Neural cell (in vitro differentiated cells): Measurements from ENCODE around the gene LRRC34. TPM values are rescaled to one million over a fixed set of nuclear protein-coding genes. Genes with fewer than 3 reads are reported as not detected.
A peak's percentile ranks its signal among the peaks of the same experiment; 100 is the strongest.

Source experiments
- H2AFZ ChIP-seq: fragments of 200-600, 300-800 bp; sonication (generic), shearing (Covaris generic); 2 replicates; pipeline ENCODE4 v1.6.0; 2014; ENCODE audit warnings: low read depth, mild to moderate bottlenecking, antibody characterized with exemption, low read length, moderate library complexity
- H3F3A ChIP-seq: fragments of 200-600 bp; shearing (Covaris generic); 2 replicates; pipeline ENCODE4 v1.6.1; 2016; ENCODE audit warnings: mild to moderate bottlenecking, moderate library complexity, mixed read lengths, antibody characterized with exemption, low read length; ENCODE audit not compliant: insufficient read depth, poor library complexity, severe bottlenecking
- H3K27ac ChIP-seq: fragments of 200-600, 300-800 bp; sonication (generic), shearing (Covaris generic); 2 replicates; pipeline ENCODE4 v1.5.1; 2014; ENCODE audit warnings: mild to moderate bottlenecking, low read length, moderate library complexity
- H3K27me3 ChIP-seq: fragments of 300-800, 200-600 bp; sonication (generic), shearing (Covaris generic); 2 replicates; pipeline ENCODE4 v1.6.0; 2014; ENCODE audit warnings: mild to moderate bottlenecking, low read depth, low read length, moderate library complexity; ENCODE audit not compliant: insufficient read depth
- H3K36me3 ChIP-seq: fragments of 300-800, 200-600 bp; sonication (generic), shearing (Covaris generic); 2 replicates; pipeline ENCODE4 v1.5.1; 2014; ENCODE audit warnings: mild to moderate bottlenecking, antibody characterized with exemption, low read length, moderate library complexity; ENCODE audit not compliant: insufficient read depth
- H3K4me2 ChIP-seq: fragments of 300-800, 200-600 bp; sonication (generic), shearing (Covaris generic); 2 replicates; pipeline ENCODE4 v1.6.0; 2014; ENCODE audit warnings: mild to moderate bottlenecking, low read length
- H3K4me3 ChIP-seq: fragments of 300-800, 200-600 bp; sonication (generic), shearing (Covaris generic); 2 replicates; pipeline ENCODE4 v1.5.1; 2014; ENCODE audit warnings: mild to moderate bottlenecking, low read length, moderate library complexity
- H3K79me2 ChIP-seq: fragments of 200-600 bp; shearing (Covaris generic); replicated peaks from 2 replicates; pipeline ENCODE4 v1.6.0; 2014; ENCODE audit warnings: mild to moderate bottlenecking, low read length, moderate library complexity; ENCODE audit not compliant: insufficient read depth
- H3K9ac ChIP-seq: fragments of 300-800, 200-600 bp; sonication (generic), shearing (Covaris generic); 2 replicates; pipeline ENCODE4 v1.6.1; 2016; ENCODE audit warnings: mild to moderate bottlenecking, low read length, mixed read lengths
- H3K9me2 ChIP-seq: fragments of 200-600 bp; shearing (Covaris generic); 2 replicates; pipeline ENCODE4 v1.6.1; 2016; ENCODE audit warnings: mild to moderate bottlenecking, low read length, mixed read lengths; ENCODE audit not compliant: insufficient read depth
- H3K9me3 ChIP-seq: fragments of 200-600, 300-800 bp; sonication (generic), shearing (Covaris generic); 2 replicates; pipeline ENCODE4 v1.6.1; 2016; ENCODE audit warnings: mild to moderate bottlenecking, mixed run types, low read length, moderate library complexity, mixed read lengths
- H4K20me1 ChIP-seq: fragments of 200-600 bp; shearing (Covaris generic); 2 replicates; pipeline ENCODE4 v1.6.1; 2016; ENCODE audit warnings: mild to moderate bottlenecking, mixed run types; ENCODE audit not compliant: insufficient read depth
- EP300 ChIP-seq: fragments of 450-650 bp; conservative IDR thresholded peaks from 2 replicates; pipeline ENCODE4 v1.6.1; 2014; ENCODE audit warnings: antibody characterized with exemption, mild to moderate bottlenecking, moderate library complexity; ENCODE audit not compliant: poor library complexity, severe bottlenecking
- EZH2 ChIP-seq: fragments of 200-600, 300-800 bp; shearing (Covaris generic), sonication (generic); IDR thresholded peaks from 2 replicates; pipeline ENCODE4 v1.6.1; 2014; ENCODE audit warnings: antibody characterized with exemption, low read length, borderline replicate concordance, mild to moderate bottlenecking; ENCODE audit not compliant: insufficient read depth, poor library complexity, severe bottlenecking
- MXI1 ChIP-seq: fragments of 450-650 bp; conservative IDR thresholded peaks from 2 replicates; pipeline ENCODE4 v1.6.1; 2014; ENCODE audit warnings: antibody characterized with exemption, mild to moderate bottlenecking; ENCODE audit not compliant: poor library complexity, severe bottlenecking
- POLR2AphosphoS5 ChIP-seq: IDR thresholded peaks from 2 replicates; pipeline ENCODE4 v1.6.1; 2012
- RAD21 ChIP-seq: fragments of 450-650 bp; conservative IDR thresholded peaks from 2 replicates; pipeline ENCODE4 v1.6.1; 2014; ENCODE audit warnings: antibody characterized with exemption, mild to moderate bottlenecking, moderate library complexity
- SMC3 ChIP-seq: fragments of 450-650 bp; conservative IDR thresholded peaks from 2 replicates; pipeline ENCODE4 v1.6.1; 2014; ENCODE audit warnings: antibody characterized with exemption, mild to moderate bottlenecking, moderate library complexity; ENCODE audit not compliant: poor library complexity
- TAF1 ChIP-seq: IDR thresholded peaks from 2 replicates; pipeline ENCODE4 v1.6.1; 2012; ENCODE audit warnings: low read depth
- polyA plus RNA-seq: library from polyadenylated mRNA; depleted of rRNA; stranded (reverse); fragments of >200 nt; gene quantifications from 2 replicates; pipeline ENCODE4 v1.2.3, GENCODE V29; 2014
- TF ChIP-seq, protein P1 (sequence below): fragments of 450-650 bp; IDR thresholded peaks from 2 replicates; pipeline ENCODE4 v1.5.1; 2014; ENCODE audit warnings: antibody characterized with exemption, mild to moderate bottlenecking, moderate library complexity; ENCODE audit not compliant: poor library complexity, severe bottlenecking
- TF ChIP-seq, protein P2 (sequence below): IDR thresholded peaks from 2 replicates; pipeline ENCODE4 v1.6.1; 2012; ENCODE audit warnings: borderline replicate concordance

LRRC34 gene
- polyA plus RNA-seq, 1 donor from 2014 or later, result 1.1 TPM

DNA sequence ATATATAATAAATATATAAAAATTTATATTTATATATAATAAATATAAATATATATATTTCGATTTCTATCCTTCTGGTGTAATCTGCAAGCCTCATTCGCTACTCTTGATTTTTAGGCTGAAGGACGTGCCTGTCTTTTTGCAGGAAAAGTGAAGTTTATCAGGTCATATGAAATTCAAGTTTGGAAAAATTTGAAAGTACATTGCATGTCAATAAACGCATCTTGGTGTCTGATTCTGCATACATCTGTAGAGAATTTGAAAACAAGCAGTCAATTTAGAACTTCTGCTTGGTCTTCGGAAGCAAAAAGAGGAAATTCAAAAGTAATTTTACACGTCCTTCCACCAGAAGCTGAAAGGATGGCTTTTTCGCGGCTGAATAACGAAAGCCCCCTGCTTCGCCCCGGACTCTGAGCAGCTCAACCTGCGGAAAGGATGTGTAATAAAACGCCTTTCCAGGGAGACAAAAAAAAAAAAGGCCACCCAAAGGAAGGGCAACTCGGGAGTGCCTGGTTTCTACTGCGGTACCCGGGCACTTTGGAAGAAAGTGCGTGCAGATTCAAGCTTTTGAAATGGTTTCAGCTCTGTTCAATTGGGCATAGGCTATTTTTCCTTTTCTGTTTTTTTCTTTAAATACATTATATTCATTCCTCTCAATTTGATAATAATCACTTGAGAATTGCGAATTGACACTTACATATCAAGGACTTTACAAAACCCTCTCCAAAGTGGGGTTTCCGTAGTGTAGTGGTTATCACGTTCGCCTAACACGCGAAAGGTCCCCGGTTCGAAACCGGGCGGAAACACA, 41.0 kb downstream of the LRRC34 start:
- H3K4me2 ChIP-seq, result peak overlapping the region; percentile 68
- peak overlapping the region; percentile 99 for H3K27ac ChIP-seq
- TF ChIP-seq MXI1 (no peak), SMC3 (peak; percentile 36)
- H3K9me2 ChIP-seq, result no peaks in the 10 kb centered on the region
- no peaks in the 10 kb centered on the region for H3F3A ChIP-seq
- H3K9me3 ChIP-seq, result no peaks in the 10 kb centered on the region
- peaks cover 5% of the 10 kb centered on the region for H3K27me3 ChIP-seq
- peak overlapping the region; percentile 82 for H2AFZ ChIP-seq
- H3K4me3 ChIP-seq, result peak overlapping the region; percentile 93
- H3K79me2 ChIP-seq, result peaks cover 22% of the 10 kb centered on the region
- H4K20me1 ChIP-seq, result no peaks in the 10 kb centered on the region
- H3K36me3 ChIP-seq, result no peaks in the 10 kb centered on the region
- H3K9ac ChIP-seq, result peak overlapping the region; percentile 99

DNA sequence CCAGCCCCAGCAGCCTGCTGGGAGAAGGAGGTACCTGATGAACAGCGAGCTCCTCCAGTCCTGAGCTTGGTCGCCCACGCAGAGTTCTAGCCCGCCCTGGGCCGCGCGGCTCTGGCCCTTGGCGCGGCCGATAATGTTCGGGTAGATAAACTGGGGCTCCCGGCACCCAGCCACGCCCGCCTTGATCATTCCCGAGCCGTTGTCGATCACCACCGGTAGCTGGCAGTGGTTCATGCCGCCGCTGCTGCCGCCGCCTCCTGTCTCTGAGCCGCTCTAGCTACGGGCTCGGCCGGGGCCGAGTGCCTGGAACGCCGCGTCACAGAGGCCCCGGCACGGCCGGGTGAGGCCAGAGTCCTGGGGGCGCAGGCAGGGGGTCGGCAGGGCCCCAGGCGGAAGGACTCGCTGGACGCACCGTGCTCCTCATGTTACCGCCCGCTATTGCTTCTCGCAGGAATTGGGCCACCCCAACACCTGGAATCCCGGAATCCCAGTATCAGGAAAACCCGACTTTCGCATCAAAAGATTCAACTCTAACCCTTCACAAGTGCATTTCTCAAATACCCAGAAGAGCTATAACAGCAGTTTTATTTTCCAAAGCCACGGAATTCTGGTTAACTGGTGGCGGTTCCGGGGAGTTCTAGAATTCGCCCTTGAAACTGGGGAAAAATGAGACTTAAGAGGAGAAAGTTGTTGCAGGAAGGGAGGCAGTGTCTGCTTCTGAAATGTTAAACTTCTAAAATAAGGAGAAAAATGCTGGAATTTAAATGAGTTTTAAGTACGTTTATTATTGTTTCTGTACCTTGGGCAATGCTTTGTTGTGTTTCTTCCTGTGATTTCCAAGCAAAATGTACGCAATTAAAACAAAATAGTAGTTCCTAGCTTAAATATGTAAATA, 43.2 kb downstream of the LRRC34 start, which contains the start of gene ACTRT3:
Gene ACTRT3 (minus strand): TSS at position 275 of the 895 bp plus-strand sequence. CDS start 41 bp downstream, at position 234.
- peaks cover 14% of the 10 kb centered on the region for H3K27me3 ChIP-seq
- no peaks in the 10 kb centered on the region for H3F3A ChIP-seq
- H3K9me2 ChIP-seq, result no peaks in the 10 kb centered on the region
- H3K9me3 ChIP-seq, result peaks cover 6% of the 10 kb centered on the region
- H3K4me3 ChIP-seq, result peak within 1 kb of the TSS; percentile 59
- peaks cover 5% of the 10 kb centered on the region for H3K79me2 ChIP-seq
- no peak within 1 kb of the TSS for H2AFZ ChIP-seq
- H4K20me1 ChIP-seq, result no peaks in the 10 kb centered on the region
- no peak within 1 kb of the TSS for H3K9ac ChIP-seq
- no peak within 1 kb of the TSS for H3K27ac ChIP-seq
- no peak within 1 kb of the TSS for H3K4me2 ChIP-seq
- TF ChIP-seq SMC3, result no peak
- TF ChIP-seq TAF1, result no peak
- no peak for TF ChIP-seq RAD21
- TF ChIP-seq, protein P1, sequence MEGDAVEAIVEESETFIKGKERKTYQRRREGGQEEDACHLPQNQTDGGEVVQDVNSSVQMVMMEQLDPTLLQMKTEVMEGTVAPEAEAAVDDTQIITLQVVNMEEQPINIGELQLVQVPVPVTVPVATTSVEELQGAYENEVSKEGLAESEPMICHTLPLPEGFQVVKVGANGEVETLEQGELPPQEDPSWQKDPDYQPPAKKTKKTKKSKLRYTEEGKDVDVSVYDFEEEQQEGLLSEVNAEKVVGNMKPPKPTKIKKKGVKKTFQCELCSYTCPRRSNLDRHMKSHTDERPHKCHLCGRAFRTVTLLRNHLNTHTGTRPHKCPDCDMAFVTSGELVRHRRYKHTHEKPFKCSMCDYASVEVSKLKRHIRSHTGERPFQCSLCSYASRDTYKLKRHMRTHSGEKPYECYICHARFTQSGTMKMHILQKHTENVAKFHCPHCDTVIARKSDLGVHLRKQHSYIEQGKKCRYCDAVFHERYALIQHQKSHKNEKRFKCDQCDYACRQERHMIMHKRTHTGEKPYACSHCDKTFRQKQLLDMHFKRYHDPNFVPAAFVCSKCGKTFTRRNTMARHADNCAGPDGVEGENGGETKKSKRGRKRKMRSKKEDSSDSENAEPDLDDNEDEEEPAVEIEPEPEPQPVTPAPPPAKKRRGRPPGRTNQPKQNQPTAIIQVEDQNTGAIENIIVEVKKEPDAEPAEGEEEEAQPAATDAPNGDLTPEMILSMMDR, result no peak
- no peak for TF ChIP-seq EZH2
- TF ChIP-seq, protein P2, sequence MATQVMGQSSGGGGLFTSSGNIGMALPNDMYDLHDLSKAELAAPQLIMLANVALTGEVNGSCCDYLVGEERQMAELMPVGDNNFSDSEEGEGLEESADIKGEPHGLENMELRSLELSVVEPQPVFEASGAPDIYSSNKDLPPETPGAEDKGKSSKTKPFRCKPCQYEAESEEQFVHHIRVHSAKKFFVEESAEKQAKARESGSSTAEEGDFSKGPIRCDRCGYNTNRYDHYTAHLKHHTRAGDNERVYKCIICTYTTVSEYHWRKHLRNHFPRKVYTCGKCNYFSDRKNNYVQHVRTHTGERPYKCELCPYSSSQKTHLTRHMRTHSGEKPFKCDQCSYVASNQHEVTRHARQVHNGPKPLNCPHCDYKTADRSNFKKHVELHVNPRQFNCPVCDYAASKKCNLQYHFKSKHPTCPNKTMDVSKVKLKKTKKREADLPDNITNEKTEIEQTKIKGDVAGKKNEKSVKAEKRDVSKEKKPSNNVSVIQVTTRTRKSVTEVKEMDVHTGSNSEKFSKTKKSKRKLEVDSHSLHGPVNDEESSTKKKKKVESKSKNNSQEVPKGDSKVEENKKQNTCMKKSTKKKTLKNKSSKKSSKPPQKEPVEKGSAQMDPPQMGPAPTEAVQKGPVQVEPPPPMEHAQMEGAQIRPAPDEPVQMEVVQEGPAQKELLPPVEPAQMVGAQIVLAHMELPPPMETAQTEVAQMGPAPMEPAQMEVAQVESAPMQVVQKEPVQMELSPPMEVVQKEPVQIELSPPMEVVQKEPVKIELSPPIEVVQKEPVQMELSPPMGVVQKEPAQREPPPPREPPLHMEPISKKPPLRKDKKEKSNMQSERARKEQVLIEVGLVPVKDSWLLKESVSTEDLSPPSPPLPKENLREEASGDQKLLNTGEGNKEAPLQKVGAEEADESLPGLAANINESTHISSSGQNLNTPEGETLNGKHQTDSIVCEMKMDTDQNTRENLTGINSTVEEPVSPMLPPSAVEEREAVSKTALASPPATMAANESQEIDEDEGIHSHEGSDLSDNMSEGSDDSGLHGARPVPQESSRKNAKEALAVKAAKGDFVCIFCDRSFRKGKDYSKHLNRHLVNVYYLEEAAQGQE, result no peak
- no peak for TF ChIP-seq EP300
- TF ChIP-seq MXI1, result no peak
- TF ChIP-seq POLR2AphosphoS5, result no peak
- no peaks in the 10 kb centered on the region for H3K36me3 ChIP-seq
